Subcutaneous adipose tissue (tissue), 4 donors: ENCODE data around the gene HBA2. TPM values are rescaled to one million over a fixed set of nuclear protein-coding genes. Genes with fewer than 3 reads are reported as not detected.

ENCODE experiments used
- total RNA-seq, 4 donors: library from RNA; depleted of rRNA; stranded (reverse); fragments of >200 nt; gene quantifications; one replicate each; pipeline ENCODE4 v1.1.0, GENCODE V29; 2016
- TF ChIP-seq, protein P1 (sequence below): fragments of 450-650 bp; IDR thresholded peaks from one replicate; pipeline ENCODE4 v1.5.1; 2016; ENCODE audit warnings: low read depth, mild to moderate bottlenecking, control low read depth, antibody characterized with exemption, moderate library complexity

The HBA2 gene
- total RNA-seq, 4 donors from 2014 or later: 25.2 to 313 (median 90.4) TPM

DNA sequence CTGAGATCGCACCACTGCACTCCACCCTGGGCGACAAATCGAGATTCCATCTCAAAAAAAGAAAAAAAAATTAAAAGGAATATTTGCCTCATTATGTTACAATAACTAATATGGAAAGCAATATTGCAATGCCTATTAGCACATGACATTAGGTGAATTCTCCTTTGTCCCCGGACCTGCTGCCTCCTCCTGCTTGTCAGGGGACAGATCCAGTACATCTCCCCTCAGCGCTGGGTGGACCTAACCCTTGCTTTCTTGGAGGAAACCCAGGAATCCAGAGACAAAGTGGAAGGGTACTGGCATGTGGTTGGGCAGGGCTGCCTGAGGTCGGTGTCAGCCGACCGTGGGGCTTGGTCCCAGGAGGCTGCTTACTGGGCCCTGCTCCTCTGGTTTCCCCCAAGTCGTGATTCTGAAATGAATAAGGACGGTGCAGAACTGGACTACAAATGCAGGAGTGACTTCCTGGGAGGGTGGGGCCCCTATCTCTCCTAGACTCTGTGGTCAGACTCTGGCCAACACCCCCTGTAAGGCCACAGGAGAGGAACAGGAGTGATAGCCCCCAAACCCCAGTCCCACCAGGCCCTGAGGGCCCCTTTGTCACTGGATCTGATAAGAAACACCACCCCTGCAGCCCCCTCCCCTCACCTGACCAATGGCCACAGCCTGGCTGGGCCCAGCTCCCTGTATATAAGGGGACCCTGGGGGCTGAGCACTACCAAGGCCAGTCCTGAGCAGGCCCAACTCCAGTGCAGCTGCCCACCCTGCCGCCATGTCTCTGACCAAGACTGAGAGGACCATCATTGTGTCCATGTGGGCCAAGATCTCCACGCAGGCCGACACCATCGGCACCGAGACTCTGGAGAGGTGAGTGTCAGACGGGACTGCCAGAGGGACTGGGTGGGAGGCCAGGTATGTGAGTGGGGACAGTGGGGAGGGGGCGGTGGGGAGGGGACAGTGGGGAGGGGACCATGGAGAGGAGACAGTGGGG, 20.2 kb upstream of the HBA2 start, which contains the start of gene HBZ:
Gene HBZ (plus strand): TSS at position 504 of the 988 bp plus-strand sequence. CDS start 266 bp downstream, at position 770.
- TF ChIP-seq, protein P1, sequence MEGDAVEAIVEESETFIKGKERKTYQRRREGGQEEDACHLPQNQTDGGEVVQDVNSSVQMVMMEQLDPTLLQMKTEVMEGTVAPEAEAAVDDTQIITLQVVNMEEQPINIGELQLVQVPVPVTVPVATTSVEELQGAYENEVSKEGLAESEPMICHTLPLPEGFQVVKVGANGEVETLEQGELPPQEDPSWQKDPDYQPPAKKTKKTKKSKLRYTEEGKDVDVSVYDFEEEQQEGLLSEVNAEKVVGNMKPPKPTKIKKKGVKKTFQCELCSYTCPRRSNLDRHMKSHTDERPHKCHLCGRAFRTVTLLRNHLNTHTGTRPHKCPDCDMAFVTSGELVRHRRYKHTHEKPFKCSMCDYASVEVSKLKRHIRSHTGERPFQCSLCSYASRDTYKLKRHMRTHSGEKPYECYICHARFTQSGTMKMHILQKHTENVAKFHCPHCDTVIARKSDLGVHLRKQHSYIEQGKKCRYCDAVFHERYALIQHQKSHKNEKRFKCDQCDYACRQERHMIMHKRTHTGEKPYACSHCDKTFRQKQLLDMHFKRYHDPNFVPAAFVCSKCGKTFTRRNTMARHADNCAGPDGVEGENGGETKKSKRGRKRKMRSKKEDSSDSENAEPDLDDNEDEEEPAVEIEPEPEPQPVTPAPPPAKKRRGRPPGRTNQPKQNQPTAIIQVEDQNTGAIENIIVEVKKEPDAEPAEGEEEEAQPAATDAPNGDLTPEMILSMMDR: no peak

DNA sequence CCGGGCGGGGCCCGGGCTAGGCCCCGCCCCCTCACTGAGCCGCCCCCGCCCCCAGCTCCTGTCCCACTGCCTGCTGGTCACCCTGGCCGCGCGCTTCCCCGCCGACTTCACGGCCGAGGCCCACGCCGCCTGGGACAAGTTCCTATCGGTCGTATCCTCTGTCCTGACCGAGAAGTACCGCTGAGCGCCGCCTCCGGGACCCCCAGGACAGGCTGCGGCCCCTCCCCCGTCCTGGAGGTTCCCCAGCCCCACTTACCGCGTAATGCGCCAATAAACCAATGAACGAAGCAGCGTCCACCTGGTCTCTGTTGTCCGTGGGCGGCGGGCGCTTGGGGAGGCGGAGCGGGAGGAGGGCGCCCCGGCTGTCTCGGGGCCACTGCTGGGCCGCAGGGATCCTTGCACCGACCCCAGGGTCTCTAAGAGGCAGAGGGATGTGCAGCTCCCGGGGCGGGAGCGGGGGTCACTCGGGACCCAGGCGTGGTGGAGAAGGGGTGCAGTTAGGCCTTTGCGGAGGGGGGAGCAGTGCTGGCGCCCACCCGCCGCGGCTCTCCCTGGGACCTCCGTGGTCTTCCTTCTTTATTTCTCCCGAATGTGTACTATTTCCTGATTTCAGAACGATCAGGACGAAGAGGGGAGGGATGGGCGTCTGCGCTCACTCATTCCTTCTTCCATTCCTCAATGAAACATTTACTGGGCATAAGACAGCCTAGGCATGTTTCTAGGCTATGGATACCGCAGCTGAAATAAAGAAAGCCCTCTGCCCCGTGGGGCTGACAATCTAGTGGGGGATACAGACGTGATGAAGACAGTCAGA, 18.3 kb upstream of the HBA2 start:
- TF ChIP-seq, protein P1: no peak

DNA sequence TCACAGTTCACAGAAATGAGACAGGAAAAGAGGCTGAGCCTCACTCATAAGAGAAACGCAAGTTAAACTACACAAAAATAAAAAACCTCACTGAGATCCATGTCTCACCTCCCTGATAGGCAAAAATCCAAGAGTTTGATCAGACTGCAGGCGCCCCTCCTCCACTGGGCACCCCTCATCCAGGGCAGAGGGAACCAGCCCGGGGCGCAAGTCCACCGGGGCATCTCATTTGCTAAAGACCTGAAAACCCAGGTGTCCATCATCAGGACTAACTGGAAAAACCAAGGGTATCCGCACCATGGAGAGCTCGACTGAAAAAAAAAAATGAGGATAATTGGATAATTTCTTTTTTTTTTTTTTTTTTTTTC, 17.7 kb upstream of the HBA2 start:
- TF ChIP-seq, protein P1: no peak

DNA sequence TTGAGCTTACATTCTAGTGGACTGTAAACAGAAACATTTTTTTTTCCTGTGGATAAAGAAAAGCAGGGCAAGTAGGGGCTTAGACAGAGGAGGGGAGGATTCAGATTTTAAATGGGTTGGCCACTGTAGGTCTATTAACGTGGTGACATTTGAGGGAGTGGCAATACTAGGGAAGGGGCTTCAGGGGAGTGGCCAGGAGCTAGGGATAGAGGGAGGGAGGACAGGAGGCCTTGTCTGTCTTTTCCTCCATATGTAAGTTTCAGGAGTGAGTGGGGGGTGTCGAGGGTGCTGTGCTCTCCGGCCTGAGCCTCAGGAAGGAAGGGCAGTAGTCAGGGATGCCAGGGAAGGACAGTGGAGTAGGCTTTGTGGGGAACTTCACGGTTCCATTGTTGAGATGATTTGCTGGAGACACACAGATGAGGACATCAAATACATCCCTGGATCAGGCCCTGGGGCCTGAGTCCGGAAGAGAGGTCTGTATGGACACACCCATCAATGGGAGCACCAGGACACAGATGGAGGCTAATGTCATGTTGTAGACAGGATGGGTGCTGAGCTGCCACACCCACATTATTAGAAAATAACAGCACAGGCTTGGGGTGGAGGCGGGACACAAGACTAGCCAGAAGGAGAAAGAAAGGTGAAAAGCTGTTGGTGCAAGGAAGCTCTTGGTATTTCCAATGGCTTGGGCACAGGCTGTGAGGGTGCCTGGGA, 13.4 kb upstream of the HBA2 start:
- TF ChIP-seq, protein P1: no peak

DNA sequence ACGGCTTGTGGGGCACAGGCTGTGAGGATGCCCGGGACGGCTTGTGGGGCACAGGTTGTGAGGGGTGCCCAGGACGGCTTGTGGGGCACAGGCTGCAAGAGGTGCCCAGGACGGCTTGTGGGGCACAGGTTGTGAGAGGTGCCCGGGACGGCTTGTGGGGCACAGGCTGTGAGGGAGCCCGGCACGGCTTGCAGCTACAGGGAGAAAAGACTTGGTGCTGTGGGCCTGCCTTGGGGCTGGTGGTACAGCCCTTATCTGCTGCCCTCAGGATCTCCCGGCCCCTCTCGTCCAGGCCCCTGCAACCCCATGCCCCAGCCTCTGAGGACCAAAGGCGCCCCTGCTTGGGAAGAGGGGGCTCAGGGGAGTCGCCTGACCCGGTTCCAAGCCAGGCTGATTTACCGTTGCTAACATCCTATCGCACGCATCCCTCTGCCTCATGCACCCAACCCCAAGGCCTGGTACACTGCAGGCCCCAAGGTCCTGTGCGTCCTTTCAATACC, 11.9 kb upstream of the HBA2 start:
- TF ChIP-seq, protein P1: no peak

DNA sequence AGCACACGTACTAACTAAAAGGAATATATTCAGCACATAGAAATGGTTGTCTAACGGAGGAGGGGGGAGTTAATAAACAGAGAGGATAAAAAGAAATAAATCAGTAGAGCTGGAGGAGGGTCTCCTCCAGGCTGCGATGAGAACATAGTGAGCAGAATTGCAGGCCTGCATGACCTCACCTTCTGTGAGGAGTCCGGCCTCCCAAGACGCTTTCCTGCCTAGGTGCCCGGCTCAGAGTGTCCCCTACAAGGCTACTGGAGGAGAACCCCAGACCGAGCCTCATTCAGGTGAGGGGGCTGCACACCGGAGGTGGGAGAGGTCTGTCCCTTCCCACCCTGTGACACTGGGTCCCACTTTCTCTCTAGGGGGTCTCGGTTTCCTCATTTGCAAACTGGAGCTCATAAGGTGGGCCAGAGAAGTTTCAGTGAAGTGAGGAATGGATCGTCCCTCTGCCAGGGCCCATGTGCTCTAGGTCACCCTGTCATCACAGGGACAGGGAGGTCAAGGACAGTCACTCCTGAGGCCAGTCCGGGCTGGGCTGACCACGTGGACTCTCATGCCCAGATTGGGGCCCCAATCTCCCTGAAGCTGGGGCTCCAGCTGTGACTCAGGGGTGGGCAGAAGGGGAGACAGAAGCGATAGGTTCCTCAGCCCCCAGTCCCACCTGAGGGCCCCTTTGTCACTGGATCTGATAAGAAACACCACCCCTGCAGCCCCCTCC, 10.2 kb upstream of the HBA2 start:
- TF ChIP-seq, protein P1: no peak
